IPS-18a (cell line): ENCODE results near the gene DISP1.

ENCODE experiments used
- H3K27ac ChIP-seq: one replicate; pipeline ENCODE4 v1.5.1; 2013; ENCODE audit warnings: low read length
- H3K27me3 ChIP-seq: one replicate; pipeline ENCODE4 v1.6.1; 2013; ENCODE audit warnings: mild to moderate bottlenecking, low read length; ENCODE audit not compliant: control insufficient read depth, insufficient read depth
- H3K36me3 ChIP-seq: one replicate; pipeline ENCODE4 v1.6.1; 2013; ENCODE audit warnings: low read depth, low read length; ENCODE audit not compliant: control insufficient read depth
- H3K4me1 ChIP-seq: one replicate; pipeline ENCODE4 v1.6.1; 2013; ENCODE audit warnings: low read depth, low read length; ENCODE audit not compliant: control insufficient read depth
- H3K4me3 ChIP-seq: one replicate; pipeline ENCODE4 v1.5.1; 2013; ENCODE audit warnings: low read length
- H3K9ac ChIP-seq: one replicate; pipeline ENCODE4 v1.6.1; 2013; ENCODE audit warnings: mild to moderate bottlenecking, low read length, moderate library complexity
- H3K9me3 ChIP-seq: one replicate; pipeline ENCODE4 v1.6.1; 2013; ENCODE audit warnings: low read depth, low read length; ENCODE audit not compliant: control insufficient read depth

DISP1 gene

GRCh38 chr1:222784371-222784770 lies 30.5 kb upstream of the DISP1 start:
- Histone ChIP-seq H3K36me3 (no peaks in the 10 kb centered on the region), H3K9me3 (no peaks in the 10 kb centered on the region), H3K9ac (no peak overlapping the region), H3K27me3 (no peaks in the 10 kb centered on the region), H3K4me3 (no peak overlapping the region), H3K27ac (no peak overlapping the region), H3K4me1 (no peaks in the 10 kb centered on the region)

- H3K36me3 ChIP-seq, result no peaks in the 10 kb centered on the region
- H3K4me3 ChIP-seq, result no peak overlapping the region
- H3K9ac ChIP-seq, result no peak overlapping the region
- no peaks in the 10 kb centered on the region for H3K27me3 ChIP-seq
- no peaks in the 10 kb centered on the region for H3K9me3 ChIP-seq
- no peak overlapping the region for H3K27ac ChIP-seq
- H3K4me1 ChIP-seq, result no peaks in the 10 kb centered on the region
Measured at GRCh38 chr1:222784916-222785315, 29.9 kb upstream of the DISP1 start.

- Histone ChIP-seq H3K36me3 (no peaks in the 10 kb centered on the region), H3K9ac (no peak overlapping the region)
Measured at GRCh38 chr1:222785529-222785928, 29.3 kb upstream of the DISP1 start.

GRCh38 chr1:222786121-222786520 lies 28.7 kb upstream of the DISP1 start:
- H3K4me3 ChIP-seq, result no peak overlapping the region
- no peaks in the 10 kb centered on the region for H3K36me3 ChIP-seq
- no peak overlapping the region for H3K9ac ChIP-seq
- H3K9me3 ChIP-seq, result no peaks in the 10 kb centered on the region
- no peaks in the 10 kb centered on the region for H3K4me1 ChIP-seq
- H3K27me3 ChIP-seq, result no peaks in the 10 kb centered on the region
- no peak overlapping the region for H3K27ac ChIP-seq

More at GRCh38 chr1:222785529-222785928, 29.3 kb upstream of the DISP1 start:
- H3K27me3 ChIP-seq, result no peaks in the 10 kb centered on the region
- no peak overlapping the region for H3K27ac ChIP-seq
- no peak overlapping the region for H3K4me3 ChIP-seq
- H3K4me1 ChIP-seq, result no peaks in the 10 kb centered on the region
- no peaks in the 10 kb centered on the region for H3K9me3 ChIP-seq

- no peak overlapping the region for H3K9ac ChIP-seq
- no peaks in the 10 kb centered on the region for H3K36me3 ChIP-seq
- H3K9me3 ChIP-seq, result no peaks in the 10 kb centered on the region
- no peak overlapping the region for H3K27ac ChIP-seq
- H3K27me3 ChIP-seq, result no peaks in the 10 kb centered on the region
- no peaks in the 10 kb centered on the region for H3K4me1 ChIP-seq
- H3K4me3 ChIP-seq, result no peak overlapping the region
Measured at GRCh38 chr1:222787729-222788128, 27.1 kb upstream of the DISP1 start.

- H3K4me1 ChIP-seq, result no peaks in the 10 kb centered on the region
- no peak overlapping the region for H3K4me3 ChIP-seq
Measured at GRCh38 chr1:222788402-222789156, 26.3 kb upstream of the DISP1 start.

GRCh38 chr1:222790115-222790514 lies 24.7 kb upstream of the DISP1 start:
- Histone ChIP-seq H3K9me3 (no peaks in the 10 kb centered on the region), H3K9ac (no peak overlapping the region), H3K4me3 (no peak overlapping the region), H3K27me3 (no peaks in the 10 kb centered on the region), H3K36me3 (no peaks in the 10 kb centered on the region), H3K27ac (no peak overlapping the region), H3K4me1 (no peaks in the 10 kb centered on the region)

More at GRCh38 chr1:222788402-222789156, 26.3 kb upstream of the DISP1 start:
- Histone ChIP-seq H3K9me3 (no peaks in the 10 kb centered on the region), H3K27me3 (no peaks in the 10 kb centered on the region), H3K36me3 (no peaks in the 10 kb centered on the region), H3K27ac (no peak overlapping the region), H3K9ac (no peak overlapping the region)

GRCh38 chr1:222790520-222790919 lies 24.3 kb upstream of the DISP1 start:
- Histone ChIP-seq H3K9ac (no peak overlapping the region), H3K36me3 (no peaks in the 10 kb centered on the region), H3K9me3 (no peaks in the 10 kb centered on the region), H3K27me3 (no peaks in the 10 kb centered on the region), H3K4me1 (no peaks in the 10 kb centered on the region), H3K4me3 (no peak overlapping the region), H3K27ac (no peak overlapping the region)

GRCh38 chr1:222791006-222791710 lies 23.7 kb upstream of the DISP1 start:
- Histone ChIP-seq H3K27ac (no peak overlapping the region), H3K4me3 (no peak overlapping the region), H3K4me1 (no peaks in the 10 kb centered on the region)

GRCh38 chr1:222792744-222793143 lies 22.1 kb upstream of the DISP1 start:
- Histone ChIP-seq H3K36me3 (no peaks in the 10 kb centered on the region), H3K27ac (no peak overlapping the region), H3K4me1 (no peaks in the 10 kb centered on the region), H3K4me3 (no peak overlapping the region), H3K9ac (no peak overlapping the region), H3K27me3 (no peaks in the 10 kb centered on the region), H3K9me3 (no peaks in the 10 kb centered on the region)

More at GRCh38 chr1:222791006-222791710, 23.7 kb upstream of the DISP1 start:
- H3K9ac ChIP-seq, result no peak overlapping the region
- no peaks in the 10 kb centered on the region for H3K27me3 ChIP-seq
- H3K36me3 ChIP-seq, result no peaks in the 10 kb centered on the region
- no peaks in the 10 kb centered on the region for H3K9me3 ChIP-seq

- no peak overlapping the region for H3K27ac ChIP-seq
- no peaks in the 10 kb centered on the region for H3K4me1 ChIP-seq
- H3K36me3 ChIP-seq, result no peaks in the 10 kb centered on the region
- H3K9ac ChIP-seq, result no peak overlapping the region
- no peak overlapping the region for H3K4me3 ChIP-seq
- no peaks in the 10 kb centered on the region for H3K27me3 ChIP-seq
- no peaks in the 10 kb centered on the region for H3K9me3 ChIP-seq
Measured at GRCh38 chr1:222794656-222795474, 20.0 kb upstream of the DISP1 start.
